SK-N-SH treated with all-trans-retinoic acid at 6 μM for 48 hours (cell line): ENCODE data around the gene PLEKHG4.

Experiments used
- ATAC-seq: fragments of 200-7000 bp; cut with Tn5 transposase; 3 replicates; pipeline ENCODE4 v1.9.1; 2020; ENCODE audit warnings: mild to moderate bottlenecking, moderate library complexity
- ARNTL ChIP-seq: fragments of 450-650 bp; formaldehyde crosslinking; IDR thresholded peaks from 2 replicates; pipeline ENCODE4 v1.5.0; 2020; ENCODE audit warnings: low read depth, mild to moderate bottlenecking, moderate library complexity, borderline replicate concordance
- BACH2 ChIP-seq: fragments of 250-450 bp; sonication (Bioruptor Pico); IDR thresholded peaks from 2 replicates; pipeline ENCODE4 v1.9.0; 2021; ENCODE audit warnings: mild to moderate bottlenecking, borderline replicate concordance
- CREB5 ChIP-seq: fragments of 250-450 bp; sonication (Bioruptor Pico); IDR thresholded peaks from 2 replicates; pipeline ENCODE4 v1.5.1; 2020; ENCODE audit warnings: low read depth, mild to moderate bottlenecking, moderate library complexity
- CSDC2 ChIP-seq: fragments of 250-450 bp; sonication (Bioruptor Pico); IDR thresholded peaks from 2 replicates; pipeline ENCODE4 v1.5.0; 2020; ENCODE audit warnings: mild to moderate bottlenecking, moderate library complexity
- ESRRG ChIP-seq: fragments of 250-450 bp; sonication (Bioruptor Pico); IDR thresholded peaks from 2 replicates; pipeline ENCODE4 v1.6.1; 2021; ENCODE audit warnings: mild to moderate bottlenecking
- GLIS3 ChIP-seq: fragments of 250-450 bp; sonication (Bioruptor Pico); IDR thresholded peaks from 2 replicates; pipeline ENCODE4 v1.5.0; 2020; ENCODE audit warnings: mild to moderate bottlenecking, moderate library complexity
- ISL1 ChIP-seq: fragments of 250-450 bp; sonication (Bioruptor Pico); IDR thresholded peaks from 2 replicates; pipeline ENCODE4 v2.1.2; 2022; ENCODE audit warnings: mild to moderate bottlenecking, moderate library complexity
- OSR1 ChIP-seq: fragments of 250-450 bp; sonication (Bioruptor Pico); IDR thresholded peaks from 2 replicates; pipeline ENCODE4 v1.8.0; 2022; ENCODE audit warnings: moderate library complexity, mild to moderate bottlenecking, inconsistent platforms
- PATZ1 ChIP-seq: fragments of 250-450 bp; sonication (Bioruptor Pico); IDR thresholded peaks from 2 replicates; pipeline ENCODE4 v1.8.0; 2020; ENCODE audit warnings: mild to moderate bottlenecking, moderate library complexity, borderline replicate concordance
- POU6F1 ChIP-seq: fragments of 250-450 bp; sonication (Bioruptor Pico); IDR thresholded peaks from 2 replicates; pipeline ENCODE4 v1.8.0; 2021; ENCODE audit warnings: low read depth, mild to moderate bottlenecking, moderate library complexity, borderline replicate concordance
- PPARA ChIP-seq: fragments of 250-450 bp; sonication (Bioruptor Pico); IDR thresholded peaks from 2 replicates; pipeline ENCODE4 v1.5.0; 2020; ENCODE audit warnings: mild to moderate bottlenecking, borderline replicate concordance
- RARB ChIP-seq: fragments of 250-450 bp; sonication (Bioruptor Pico); IDR thresholded peaks from 2 replicates; pipeline ENCODE4 v1.8.0; 2021; ENCODE audit warnings: mild to moderate bottlenecking, moderate library complexity
- SNAI2 ChIP-seq: fragments of 250-450 bp; sonication (Bioruptor Pico); IDR thresholded peaks from 2 replicates; pipeline ENCODE4 v1.5.0; 2020; ENCODE audit warnings: mild to moderate bottlenecking, moderate library complexity
- TCF4 ChIP-seq: fragments of 250-450 bp; sonication (Bioruptor Pico); IDR thresholded peaks from 2 replicates; pipeline ENCODE4 v1.8.0; 2021; ENCODE audit warnings: mild to moderate bottlenecking, moderate library complexity, borderline replicate concordance
- TOX ChIP-seq: fragments of 250-450 bp; sonication (Bioruptor Pico); IDR thresholded peaks from 2 replicates; pipeline ENCODE4 v1.8.0; 2021; ENCODE audit warnings: mild to moderate bottlenecking, moderate library complexity, borderline replicate concordance
- TSHZ2 ChIP-seq: fragments of 250-450 bp; sonication (Bioruptor Pico); IDR thresholded peaks from 2 replicates; pipeline ENCODE4 v1.5.0; 2020; ENCODE audit warnings: mild to moderate bottlenecking, moderate library complexity
- ZC3H10 ChIP-seq: fragments of 250-450 bp; sonication (Bioruptor Pico); IDR thresholded peaks from 2 replicates; pipeline ENCODE4 v1.5.1; 2021; ENCODE audit warnings: mild to moderate bottlenecking, moderate library complexity
- ZFP3 ChIP-seq: fragments of 250-450 bp; sonication (Bioruptor Pico); IDR thresholded peaks from 2 replicates; pipeline ENCODE4 v1.5.0; 2020; ENCODE audit warnings: mild to moderate bottlenecking, moderate library complexity
- ZFP30 ChIP-seq: fragments of 450-650 bp; formaldehyde crosslinking; IDR thresholded peaks from 2 replicates; pipeline ENCODE4 v1.5.0; 2022; ENCODE audit warnings: mild to moderate bottlenecking, moderate library complexity
- ZNF565 ChIP-seq: fragments of 450-650 bp; formaldehyde crosslinking; conservative IDR thresholded peaks from 2 replicates; pipeline ENCODE4 v1.5.0; 2020; ENCODE audit warnings: low read depth, mild to moderate bottlenecking, moderate library complexity
- ZNF70 ChIP-seq: fragments of 450-650 bp; formaldehyde crosslinking; IDR thresholded peaks from 2 replicates; pipeline ENCODE4 v1.5.0; 2020; ENCODE audit warnings: mild to moderate bottlenecking, moderate library complexity
- ZNF8 ChIP-seq: fragments of 450-650 bp; formaldehyde crosslinking; IDR thresholded peaks from 2 replicates; pipeline ENCODE4 v1.5.0; 2020; ENCODE audit warnings: mild to moderate bottlenecking, moderate library complexity

Gene PLEKHG4

GRCh38 chr16:67291461-67291860, 12.1 kb downstream of the PLEKHG4 start:
- TF ChIP-seq PPARA (no peak), ZFP30 (CRISPR knock-in tag) (no peak), TCF4 (no peak)
- no peak for ATAC-seq

- no peak for TF ChIP-seq CREB5 (CRISPR knock-in tag)
- no peak for TF ChIP-seq ZC3H10 (CRISPR knock-in tag)
- TF ChIP-seq ZFP3 (CRISPR knock-in tag), result no peak
- TF ChIP-seq ZNF8 (CRISPR knock-in tag), result no peak
- TF ChIP-seq ZNF70 (CRISPR knock-in tag), result no peak
- no peak for TF ChIP-seq CSDC2 (CRISPR knock-in tag)
- TF ChIP-seq ARNTL (CRISPR knock-in tag), result no peak
- TF ChIP-seq GLIS3, result no peak
- TF ChIP-seq ESRRG (CRISPR knock-in tag), result no peak
- no peak for TF ChIP-seq TOX (CRISPR knock-in tag)
- TF ChIP-seq POU6F1 (CRISPR knock-in tag), result no peak
- ATAC-seq, result no peak
Observed at GRCh38 chr16:67294171-67294757, 14.9 kb downstream of the PLEKHG4 start.

- ATAC-seq, result no peak
- TF ChIP-seq ZFP3 (CRISPR knock-in tag) (no peak), ZC3H10 (CRISPR knock-in tag) (no peak), CSDC2 (CRISPR knock-in tag) (no peak), TCF4 (no peak), TSHZ2 (CRISPR knock-in tag) (no peak), ESRRG (CRISPR knock-in tag) (no peak), ZNF8 (CRISPR knock-in tag) (no peak), GLIS3 (no peak), ZNF565 (CRISPR knock-in tag) (no peak), BACH2 (no peak), PATZ1 (CRISPR knock-in tag) (no peak), RARB (CRISPR knock-in tag) (no peak), OSR1 (CRISPR knock-in tag) (no peak), ISL1 (no peak), ARNTL (CRISPR knock-in tag) (no peak)
Observed at GRCh38 chr16:67294938-67295361, 15.6 kb downstream of the PLEKHG4 start.

GRCh38 chr16:67296420-67296819, 17.1 kb downstream of the PLEKHG4 start:
- ATAC-seq, result peak; percentile 49
- TF ChIP-seq CSDC2 (CRISPR knock-in tag) (no peak), ZNF8 (CRISPR knock-in tag) (no peak), RARB (CRISPR knock-in tag) (no peak), OSR1 (CRISPR knock-in tag) (no peak), ZC3H10 (CRISPR knock-in tag) (no peak), SNAI2 (CRISPR knock-in tag) (no peak), GLIS3 (no peak), POU6F1 (CRISPR knock-in tag) (no peak), TSHZ2 (CRISPR knock-in tag) (no peak), ZNF565 (CRISPR knock-in tag) (no peak), ZNF70 (CRISPR knock-in tag) (no peak), ESRRG (CRISPR knock-in tag) (no peak), TCF4 (no peak), ISL1 (no peak)
